ENCODE results near the gene MAP3K13.

DNA sequence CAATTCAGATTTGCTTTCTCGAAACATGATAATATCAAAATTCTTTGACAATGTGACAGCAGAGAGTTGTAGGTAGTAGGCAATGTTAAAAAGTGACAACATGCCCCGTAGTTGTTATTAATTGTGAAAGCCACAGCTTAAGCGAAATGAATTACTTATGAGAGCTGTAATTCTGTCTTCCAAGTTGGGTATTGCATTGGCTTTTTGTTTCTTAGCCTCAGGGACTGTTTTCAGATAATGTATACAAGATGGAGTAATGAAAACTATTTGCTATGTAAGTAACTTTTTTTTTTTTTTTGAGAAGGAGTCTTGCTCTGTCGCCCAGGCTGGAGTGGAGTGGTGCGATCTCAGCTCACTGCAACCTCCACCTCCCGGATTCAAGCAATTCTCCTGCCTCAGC, 43.1 kb upstream of the MAP3K13 start:
- TF ChIP-seq EZH2 (IDR thresholded peaks at IDR 0.05) (no peak), YY1 (IDR thresholded peaks at IDR 0.05; ENCODE audit: extremely low read depth, insufficient replicate concordance, low read depth, low read length) (no peak), SP1 (IDR thresholded peaks at IDR 0.05; ENCODE audit: low read depth) (no peak), MAX (IDR thresholded peaks at IDR 0.05) (no peak), POLR2AphosphoS5 (IDR thresholded peaks at IDR 0.05; ENCODE audit: low read depth, low read length) (no peak)
- TF ChIP-seq, protein P1, sequence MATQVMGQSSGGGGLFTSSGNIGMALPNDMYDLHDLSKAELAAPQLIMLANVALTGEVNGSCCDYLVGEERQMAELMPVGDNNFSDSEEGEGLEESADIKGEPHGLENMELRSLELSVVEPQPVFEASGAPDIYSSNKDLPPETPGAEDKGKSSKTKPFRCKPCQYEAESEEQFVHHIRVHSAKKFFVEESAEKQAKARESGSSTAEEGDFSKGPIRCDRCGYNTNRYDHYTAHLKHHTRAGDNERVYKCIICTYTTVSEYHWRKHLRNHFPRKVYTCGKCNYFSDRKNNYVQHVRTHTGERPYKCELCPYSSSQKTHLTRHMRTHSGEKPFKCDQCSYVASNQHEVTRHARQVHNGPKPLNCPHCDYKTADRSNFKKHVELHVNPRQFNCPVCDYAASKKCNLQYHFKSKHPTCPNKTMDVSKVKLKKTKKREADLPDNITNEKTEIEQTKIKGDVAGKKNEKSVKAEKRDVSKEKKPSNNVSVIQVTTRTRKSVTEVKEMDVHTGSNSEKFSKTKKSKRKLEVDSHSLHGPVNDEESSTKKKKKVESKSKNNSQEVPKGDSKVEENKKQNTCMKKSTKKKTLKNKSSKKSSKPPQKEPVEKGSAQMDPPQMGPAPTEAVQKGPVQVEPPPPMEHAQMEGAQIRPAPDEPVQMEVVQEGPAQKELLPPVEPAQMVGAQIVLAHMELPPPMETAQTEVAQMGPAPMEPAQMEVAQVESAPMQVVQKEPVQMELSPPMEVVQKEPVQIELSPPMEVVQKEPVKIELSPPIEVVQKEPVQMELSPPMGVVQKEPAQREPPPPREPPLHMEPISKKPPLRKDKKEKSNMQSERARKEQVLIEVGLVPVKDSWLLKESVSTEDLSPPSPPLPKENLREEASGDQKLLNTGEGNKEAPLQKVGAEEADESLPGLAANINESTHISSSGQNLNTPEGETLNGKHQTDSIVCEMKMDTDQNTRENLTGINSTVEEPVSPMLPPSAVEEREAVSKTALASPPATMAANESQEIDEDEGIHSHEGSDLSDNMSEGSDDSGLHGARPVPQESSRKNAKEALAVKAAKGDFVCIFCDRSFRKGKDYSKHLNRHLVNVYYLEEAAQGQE (IDR thresholded peaks at IDR 0.05; ENCODE audit: low read depth): no peak

All from HCT116 (cell line).